Measurements from ENCODE around the gene HOXC6.
A peak's percentile ranks its signal among the peaks of the same experiment; 100 is the strongest.

The HOXC6 gene

GRCh38 chr12:54030889-54031471 lies 2.7 kb downstream of the HOXC6 start:
- no peak for ATAC-seq (replicated peaks)
- H3K27ac Mint-ChIP-seq, result no peak overlapping the region
- peaks cover 0 to 1% of the 10 kb centered on the region in 2 donors for H3K36me3 Mint-ChIP-seq
- DNase-seq, result no peak
- peaks cover 79 to 92% of the 10 kb centered on the region in 2 donors for H3K27me3 Mint-ChIP-seq
- H3K4me1 Mint-ChIP-seq, result peaks cover 34 to 39% of the 10 kb centered on the region in 2 donors
- H3K9me3 Mint-ChIP-seq, result no peaks in the 10 kb centered on the region
- H3K4me3 Mint-ChIP-seq, result no peak overlapping the region

- ATAC-seq (replicated peaks), result no peak
- Mint-ChIP-seq H3K9me3 (no peaks in the 10 kb centered on the region), H3K4me3 (no peak overlapping the region), H3K27me3 (peaks cover 79 to 92% of the 10 kb centered on the region in 2 donors), H3K27ac (no peak overlapping the region), H3K36me3 (peaks cover 0 to 1% of the 10 kb centered on the region in 2 donors), H3K4me1 (peaks cover 33 to 39% of the 10 kb centered on the region in 2 donors)
- no peak for DNase-seq
Observed at GRCh38 chr12:54031480-54031879, 3.2 kb downstream of the HOXC6 start.

- Mint-ChIP-seq H3K4me1 (peaks cover 30 to 34% of the 10 kb centered on the region in 2 donors), H3K4me3 (peak overlapping the region in 1 of 2 donors; percentile 28), H3K27me3 (peaks cover 79 to 92% of the 10 kb centered on the region in 2 donors), H3K27ac (peak overlapping the region; percentile 80), H3K36me3 (peaks cover 0 to 1% of the 10 kb centered on the region in 2 donors), H3K9me3 (no peaks in the 10 kb centered on the region)
- no peak for ATAC-seq (replicated peaks)
- no peak for DNase-seq
Observed at GRCh38 chr12:54032086-54032619, 3.9 kb downstream of the HOXC6 start.

- DNase-seq (peak; percentile 36), ATAC-seq (replicated peaks) (peak; percentile 26 to 56)
- Mint-ChIP-seq H3K27me3 (peaks cover 79 to 92% of the 10 kb centered on the region in 2 donors), H3K4me3 (peak within 1 kb of the TSS; percentile 76 to 77), H3K4me1 (peaks cover 30 to 33% of the 10 kb centered on the region in 2 donors), H3K9me3 (no peaks in the 10 kb centered on the region), H3K27ac (peak within 1 kb of the TSS; percentile 87), H3K36me3 (peaks cover 0 to 1% of the 10 kb centered on the region in 2 donors)
Observed at GRCh38 chr12:54032627-54033100, 4.4 kb downstream of the HOXC6 start, which contains the start of gene HOXC5. Gene HOXC5 (plus strand): TSS chr12:54033050. CDS start chr12:54033123, 73 bp downstream.

- ATAC-seq (replicated peaks) (peak in 1 of 2 donors; percentile 22), DNase-seq (no peak)
- peak overlapping the region; percentile 87 for H3K27ac Mint-ChIP-seq
- H3K27me3 Mint-ChIP-seq, result peaks cover 82 to 92% of the 10 kb centered on the region in 2 donors
- H3K4me3 Mint-ChIP-seq, result peak overlapping the region; percentile 76 to 77
- no peaks in the 10 kb centered on the region for H3K9me3 Mint-ChIP-seq
- H3K4me1 Mint-ChIP-seq, result peaks cover 30 to 33% of the 10 kb centered on the region in 2 donors
- H3K36me3 Mint-ChIP-seq, result peaks cover 0 to 1% of the 10 kb centered on the region in 2 donors
Observed at GRCh38 chr12:54033106-54033979, 5.1 kb downstream of the HOXC6 start.

GRCh38 chr12:54033980-54034784 lies 5.9 kb downstream of the HOXC6 start:
- Mint-ChIP-seq H3K9me3 (no peaks in the 10 kb centered on the region), H3K36me3 (peaks cover 0 to 1% of the 10 kb centered on the region in 2 donors), H3K27ac (peak overlapping the region; percentile 77), H3K4me3 (peak overlapping the region; percentile 43 to 44), H3K4me1 (peaks cover 27 to 33% of the 10 kb centered on the region in 2 donors), H3K27me3 (peaks cover 85 to 95% of the 10 kb centered on the region in 2 donors)
- no peak for ATAC-seq (replicated peaks)
- DNase-seq, result no peak

- Mint-ChIP-seq H3K4me1 (peaks cover 24 to 28% of the 10 kb centered on the region in 2 donors), H3K4me3 (peak overlapping the region; percentile 34 to 44), H3K27me3 (peaks cover 86 to 96% of the 10 kb centered on the region in 2 donors), H3K27ac (peak overlapping the region; percentile 77), H3K36me3 (peaks cover 0 to 1% of the 10 kb centered on the region in 2 donors), H3K9me3 (no peaks in the 10 kb centered on the region)
- ATAC-seq (replicated peaks), result no peak
- no peak for DNase-seq
Observed at GRCh38 chr12:54034785-54035310, 6.6 kb downstream of the HOXC6 start.

- no peak for ATAC-seq (replicated peaks)
- H3K4me3 Mint-ChIP-seq, result no peak overlapping the region
- H3K27ac Mint-ChIP-seq, result peak overlapping the region; percentile 63
Observed at GRCh38 chr12:54035568-54036264, 7.5 kb downstream of the HOXC6 start.

GRCh38 chr12:54036620-54037359 lies 8.6 kb downstream of the HOXC6 start:
- DNase-seq (no peak), ATAC-seq (replicated peaks) (peak; percentile 37 to 65)
- H3K27me3 Mint-ChIP-seq, result peaks cover 86 to 95% of the 10 kb centered on the region in 2 donors
- H3K4me3 Mint-ChIP-seq, result no peak overlapping the region
- no peak overlapping the region for H3K27ac Mint-ChIP-seq
- peaks cover 0 to 1% of the 10 kb centered on the region in 2 donors for H3K36me3 Mint-ChIP-seq
- no peaks in the 10 kb centered on the region for H3K9me3 Mint-ChIP-seq
- peaks cover 20 to 28% of the 10 kb centered on the region in 2 donors for H3K4me1 Mint-ChIP-seq

More at GRCh38 chr12:54035568-54036264, 7.5 kb downstream of the HOXC6 start:
- peaks cover 85 to 96% of the 10 kb centered on the region in 2 donors for H3K27me3 Mint-ChIP-seq
- no peak for DNase-seq
- H3K9me3 Mint-ChIP-seq, result no peaks in the 10 kb centered on the region
- H3K36me3 Mint-ChIP-seq, result peaks cover 0 to 1% of the 10 kb centered on the region in 2 donors
- H3K4me1 Mint-ChIP-seq, result peaks cover 22 to 28% of the 10 kb centered on the region in 2 donors

- peaks cover 18 to 23% of the 10 kb centered on the region in 2 donors for H3K4me1 Mint-ChIP-seq
- no peak for ATAC-seq (replicated peaks)
- H3K4me3 Mint-ChIP-seq, result no peak overlapping the region
- peaks cover 0 to 1% of the 10 kb centered on the region in 2 donors for H3K36me3 Mint-ChIP-seq
- no peaks in the 10 kb centered on the region for H3K9me3 Mint-ChIP-seq
- H3K27ac Mint-ChIP-seq, result no peak overlapping the region
- H3K27me3 Mint-ChIP-seq, result peaks cover 86 to 95% of the 10 kb centered on the region in 2 donors
- no peak for DNase-seq
Observed at GRCh38 chr12:54037360-54038283, 9.4 kb downstream of the HOXC6 start.

GRCh38 chr12:54038284-54038870 lies 10.1 kb downstream of the HOXC6 start:
- no peak overlapping the region for H3K27ac Mint-ChIP-seq
- H3K4me1 Mint-ChIP-seq, result peaks cover 11 to 15% of the 10 kb centered on the region in 2 donors
- DNase-seq, result no peak
- no peak for ATAC-seq (replicated peaks)
- peaks cover 85 to 95% of the 10 kb centered on the region in 2 donors for H3K27me3 Mint-ChIP-seq
- no peak overlapping the region for H3K4me3 Mint-ChIP-seq
- peaks cover 0 to 1% of the 10 kb centered on the region in 2 donors for H3K36me3 Mint-ChIP-seq
- H3K9me3 Mint-ChIP-seq, result no peaks in the 10 kb centered on the region
